Uterus (tissue), 2 donors: ENCODE data around the gene GRIN2A.

Experiments used
- POLR2A ChIP-seq, 2 donors: fragments of 450-650 bp; IDR thresholded peaks; one replicate each; pipeline ENCODE4 v1.6.1; 2016; ENCODE audit warnings: antibody characterized with exemption in 2 of 2, mild to moderate bottlenecking in 1 of 2, moderate library complexity in 1 of 2
- TF ChIP-seq, protein P1 (sequence below), 4 experiments: fragments of 200-600 bp in 2 of 4; fragments of 450-650 bp in 2 of 4; sonication (generic) in 2 of 4; IDR thresholded peaks; one replicate each; pipeline ENCODE4 v1.5.1; 2016 to 2019; ENCODE audit warnings: antibody characterized with exemption in 4 of 4, mild to moderate bottlenecking in 2 of 4, moderate library complexity in 1 of 4

DNA sequence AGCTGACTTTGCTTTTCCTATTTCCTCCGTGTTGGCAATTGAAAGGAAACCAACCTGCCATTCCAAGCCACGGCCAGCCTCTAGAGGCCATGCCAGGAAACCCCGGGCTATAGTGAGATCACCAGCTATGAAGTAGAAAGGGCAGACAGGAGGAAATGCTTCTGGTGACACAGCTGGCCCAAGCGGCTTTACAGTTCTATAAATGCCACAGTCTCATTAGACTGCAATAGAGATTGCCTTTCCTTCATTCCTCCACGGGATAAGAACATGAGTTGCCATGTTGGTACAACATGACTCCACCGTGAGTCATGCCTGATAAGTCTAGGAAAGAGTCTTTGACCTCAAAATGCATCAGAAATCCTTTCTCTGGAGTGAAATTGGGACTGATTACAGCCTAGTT lies 384.9 kb downstream of the GRIN2A start:
- TF ChIP-seq, protein P1, sequence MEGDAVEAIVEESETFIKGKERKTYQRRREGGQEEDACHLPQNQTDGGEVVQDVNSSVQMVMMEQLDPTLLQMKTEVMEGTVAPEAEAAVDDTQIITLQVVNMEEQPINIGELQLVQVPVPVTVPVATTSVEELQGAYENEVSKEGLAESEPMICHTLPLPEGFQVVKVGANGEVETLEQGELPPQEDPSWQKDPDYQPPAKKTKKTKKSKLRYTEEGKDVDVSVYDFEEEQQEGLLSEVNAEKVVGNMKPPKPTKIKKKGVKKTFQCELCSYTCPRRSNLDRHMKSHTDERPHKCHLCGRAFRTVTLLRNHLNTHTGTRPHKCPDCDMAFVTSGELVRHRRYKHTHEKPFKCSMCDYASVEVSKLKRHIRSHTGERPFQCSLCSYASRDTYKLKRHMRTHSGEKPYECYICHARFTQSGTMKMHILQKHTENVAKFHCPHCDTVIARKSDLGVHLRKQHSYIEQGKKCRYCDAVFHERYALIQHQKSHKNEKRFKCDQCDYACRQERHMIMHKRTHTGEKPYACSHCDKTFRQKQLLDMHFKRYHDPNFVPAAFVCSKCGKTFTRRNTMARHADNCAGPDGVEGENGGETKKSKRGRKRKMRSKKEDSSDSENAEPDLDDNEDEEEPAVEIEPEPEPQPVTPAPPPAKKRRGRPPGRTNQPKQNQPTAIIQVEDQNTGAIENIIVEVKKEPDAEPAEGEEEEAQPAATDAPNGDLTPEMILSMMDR (IDR thresholded peaks at IDR 0.05): no peak
- no peak for TF ChIP-seq POLR2A (IDR thresholded peaks at IDR 0.05)
